ENCODE data around the gene HTATIP2. TPM values are rescaled to one million over a fixed set of nuclear protein-coding genes. Genes with fewer than 3 reads are reported as not detected.

The HTATIP2 gene
- polyA plus RNA-seq, 3 donors: 31.5 to 108 (median 102) TPM

DNA sequence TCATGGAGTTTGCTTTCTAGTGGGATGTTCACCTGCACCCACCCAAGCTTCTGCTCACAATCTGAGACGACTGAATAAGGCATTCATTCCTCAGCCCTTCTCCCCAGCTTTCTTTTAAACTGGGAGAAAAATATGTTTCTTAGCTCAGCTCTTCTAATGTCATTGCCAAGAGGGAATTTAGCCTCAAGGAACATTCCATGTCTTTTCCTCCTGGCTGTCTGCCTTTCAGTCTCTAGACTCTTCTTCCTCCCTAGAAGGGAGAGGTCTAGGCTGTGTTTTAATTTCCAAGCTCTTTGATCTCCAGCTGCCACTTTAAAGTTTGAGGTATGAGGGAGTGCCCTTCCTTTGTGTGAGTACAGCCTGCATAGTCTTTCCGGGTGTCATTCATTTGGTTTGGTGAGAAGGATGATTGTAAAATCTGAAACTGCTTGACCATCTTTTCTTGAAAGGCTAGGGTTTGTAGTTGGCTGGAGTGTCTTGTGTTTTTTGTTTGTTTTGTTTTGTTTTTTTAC lies 11.7 kb upstream of the HTATIP2 start:
- DNase-seq: no peak
- Mint-ChIP-seq H3K4me1 (peaks cover 2% of the 10 kb centered on the region), H3K36me3 (no peaks in the 10 kb centered on the region), H3K27ac (no peak overlapping the region), H3K4me3 (no peak overlapping the region), H3K9me3 (no peaks in the 10 kb centered on the region), H3K27me3 (ENCODE audit: low read depth in 3 of 3) (peaks cover 7 to 19% (median 12%) of the 10 kb centered on the region in 3 donors)
- no peak for TF ChIP-seq CTCF (IDR thresholded peaks at IDR 0.05)
- intact Hi-C loops (cut with micrococcal nuclease): no loop called here
- H3K79me2 ChIP-seq (ENCODE audit: insufficient read depth, low read length): no peaks in the 10 kb centered on the region
- H3K36me3 ChIP-seq (replicated peaks in 1 of 2; ENCODE audit: control insufficient read depth in 1 of 2, insufficient read depth in 2 of 2, low read length in 2 of 2): no peaks in the 10 kb centered on the region
- no peak overlapping the region for H3K4me2 ChIP-seq (replicated peaks; ENCODE audit: extremely low read depth, low read length, poor library complexity, severe bottlenecking)
- WGBS (ENCODE audit: insufficient coverage): 100% methylated on average over 1 of the region's 2 CpGs
- H2AFZ ChIP-seq (ENCODE audit: insufficient read depth, low read depth, low read length, poor library complexity, severe bottlenecking): no peak overlapping the region
- no peak overlapping the region for H3K9ac ChIP-seq (ENCODE audit: insufficient read depth, low read length, poor library complexity, severe bottlenecking)
- H3K4me3 ChIP-seq (replicated peaks in 1 of 3; ENCODE audit: low read depth in 2 of 3, low read length in 3 of 3): no peak overlapping the region
- H3K9me3 ChIP-seq (replicated peaks in 1 of 2; ENCODE audit: control insufficient read depth in 1 of 2, insufficient read depth in 1 of 2, low read length in 2 of 2): no peaks in the 10 kb centered on the region
- H3K4me1 ChIP-seq (ENCODE audit: control insufficient read depth in 1 of 2, insufficient read depth in 2 of 2, low read length in 2 of 2): no peaks in the 10 kb centered on the region
- no peaks in the 10 kb centered on the region for H4K20me1 ChIP-seq (ENCODE audit: insufficient read depth, low read length)
- H3K27ac ChIP-seq (ENCODE audit: low read depth in 1 of 2, low read length in 2 of 2): no peak overlapping the region
- peaks cover 0 to 2% of the 10 kb centered on the region in 2 donors for H3K27me3 ChIP-seq (ENCODE audit: control insufficient read depth in 2 of 2, insufficient read depth in 2 of 2, low read length in 2 of 2)

- intact Hi-C loops (cut with micrococcal nuclease): no loop called here
- Histone ChIP-seq H4K20me1 (ENCODE audit: insufficient read depth, low read length) (no peaks in the 10 kb centered on the region), H3K79me2 (ENCODE audit: insufficient read depth, low read length) (no peaks in the 10 kb centered on the region), H3K9me3 (replicated peaks in 1 of 2; ENCODE audit: control insufficient read depth in 1 of 2, insufficient read depth in 1 of 2, low read length in 2 of 2) (no peaks in the 10 kb centered on the region), H3K4me3 (replicated peaks in 1 of 3; ENCODE audit: low read depth in 2 of 3, low read length in 3 of 3) (no peak overlapping the region), H3K4me1 (ENCODE audit: control insufficient read depth in 1 of 2, insufficient read depth in 2 of 2, low read length in 2 of 2) (no peaks in the 10 kb centered on the region), H3K36me3 (replicated peaks in 1 of 2; ENCODE audit: control insufficient read depth in 1 of 2, insufficient read depth in 2 of 2, low read length in 2 of 2) (no peaks in the 10 kb centered on the region), H3K4me2 (replicated peaks; ENCODE audit: extremely low read depth, low read length, poor library complexity, severe bottlenecking) (no peak overlapping the region), H3K27ac (ENCODE audit: low read depth in 1 of 2, low read length in 2 of 2) (no peak overlapping the region), H3K9ac (ENCODE audit: insufficient read depth, low read length, poor library complexity, severe bottlenecking) (no peak overlapping the region), H3K27me3 (ENCODE audit: control insufficient read depth in 2 of 2, insufficient read depth in 2 of 2, low read length in 2 of 2) (peaks cover 0 to 2% of the 10 kb centered on the region in 2 donors), H2AFZ (ENCODE audit: insufficient read depth, low read depth, low read length, poor library complexity, severe bottlenecking) (peak overlapping the region; percentile 4)
- TF ChIP-seq CTCF (IDR thresholded peaks at IDR 0.05): peak; percentile 91
- no peaks in the 10 kb centered on the region for H3K36me3 Mint-ChIP-seq
- peaks cover 2% of the 10 kb centered on the region for H3K4me1 Mint-ChIP-seq
- no peak overlapping the region for H3K27ac Mint-ChIP-seq
- H3K9me3 Mint-ChIP-seq: no peaks in the 10 kb centered on the region
- H3K27me3 Mint-ChIP-seq (ENCODE audit: low read depth in 3 of 3): peaks cover 7 to 18% (median 10%) of the 10 kb centered on the region in 3 donors
- peak in 2 of 3 donors; percentile 37 to 42 for DNase-seq
- H3K4me3 Mint-ChIP-seq: no peak overlapping the region
- WGBS (ENCODE audit: insufficient coverage): no CpG with 5 or more reads among the region's 6 CpGs
Measured at GRCh38 chr11:20353829-20354434, 9.6 kb upstream of the HTATIP2 start.

All from CD14-positive monocyte (primary cell).